Astrocyte (in vitro differentiated cells and primary cell): Measurements from ENCODE around the gene FHIT. TPM values are rescaled to one million over a fixed set of nuclear protein-coding genes. Genes with fewer than 3 reads are reported as not detected.

Experiments used
- DNase-seq: peaks from one replicate; pipeline ENCODE4 v3.0.0-alpha.2; 2010; ENCODE audit warnings: low read depth
- FAIRE-seq: peaks from 2 replicates; lab custom pipeline; 2011; peaks lifted over from hg19 to GRCh38; lab: Jason Lieb, UNC
- H2AFZ ChIP-seq: 2 replicates; pipeline ENCODE4 v1.6.0; 2012; ENCODE audit warnings: low read depth, low read length, inconsistent platforms
- H3K27ac ChIP-seq: 2 replicates; pipeline ENCODE4 v1.5.1; 2011; ENCODE audit warnings: low read depth, low read length, inconsistent platforms
- H3K27me3 ChIP-seq: 2 replicates; pipeline ENCODE4 v1.6.0; 2011; ENCODE audit warnings: low read length, inconsistent platforms; ENCODE audit not compliant: insufficient read depth
- H3K36me3 ChIP-seq: 2 replicates; pipeline ENCODE4 v1.5.1; 2011; ENCODE audit warnings: low read length, inconsistent platforms; ENCODE audit not compliant: insufficient read depth
- H3K4me1 ChIP-seq: 2 replicates; pipeline ENCODE4 v1.5.1; 2011; ENCODE audit warnings: low read length, inconsistent platforms; ENCODE audit not compliant: insufficient read depth
- H3K4me2 ChIP-seq: 2 replicates; pipeline ENCODE4 v1.6.0; 2012; ENCODE audit warnings: low read length, inconsistent platforms
- H3K4me3 ChIP-seq: 2 replicates; pipeline ENCODE4 v1.5.1; 2011; ENCODE audit warnings: low read depth, mild to moderate bottlenecking, low read length, inconsistent platforms; ENCODE audit not compliant: insufficient read depth
- H3K79me2 ChIP-seq: 2 replicates; pipeline ENCODE4 v1.6.0; 2012; ENCODE audit warnings: mild to moderate bottlenecking, low read length, inconsistent platforms; ENCODE audit not compliant: insufficient read depth
- H3K9ac ChIP-seq: 2 replicates; pipeline ENCODE4 v1.6.0; 2012; ENCODE audit warnings: mild to moderate bottlenecking, low read length, inconsistent platforms
- H3K9me3 ChIP-seq: 2 replicates; pipeline ENCODE4 v1.5.1; 2012; ENCODE audit warnings: low read depth, mild to moderate bottlenecking, low read length, inconsistent platforms; ENCODE audit not compliant: insufficient read depth
- H4K20me1 ChIP-seq: 2 replicates; pipeline ENCODE4 v1.6.0; 2012; ENCODE audit warnings: low read length, inconsistent platforms; ENCODE audit not compliant: insufficient read depth
- H3K27ac Mint-ChIP-seq: one replicate; pipeline ENCODE4 v1.8.0; 2021; ENCODE audit warnings: mild to moderate bottlenecking, mixed read lengths; ENCODE audit not compliant: unreplicated experiment
- H3K27me3 Mint-ChIP-seq: one replicate; pipeline ENCODE4 v1.8.0; 2021; ENCODE audit warnings: low read depth, mixed read lengths; ENCODE audit not compliant: unreplicated experiment
- H3K36me3 Mint-ChIP-seq: one replicate; pipeline ENCODE4 v1.8.0; 2021; ENCODE audit warnings: low read depth, mixed read lengths; ENCODE audit not compliant: unreplicated experiment
- H3K4me1 Mint-ChIP-seq: one replicate; pipeline ENCODE4 v1.8.0; 2021; ENCODE audit warnings: low read depth, mixed read lengths; ENCODE audit not compliant: unreplicated experiment
- H3K4me3 Mint-ChIP-seq: one replicate; pipeline ENCODE4 v1.8.0; 2021; ENCODE audit warnings: mild to moderate bottlenecking, moderate library complexity, mixed read lengths; ENCODE audit not compliant: unreplicated experiment
- H3K9me3 Mint-ChIP-seq: one replicate; pipeline ENCODE4 v1.8.0; 2021; ENCODE audit warnings: mild to moderate bottlenecking, mixed read lengths; ENCODE audit not compliant: unreplicated experiment
- CTCF ChIP-seq: IDR thresholded peaks from 2 replicates; pipeline ENCODE4 v1.5.1; 2011; ENCODE audit warnings: low read depth, mild to moderate bottlenecking, inconsistent platforms, low read length, moderate library complexity; ENCODE audit not compliant: insufficient read depth
- EZH2 ChIP-seq: IDR thresholded peaks from 2 replicates; pipeline ENCODE4 v1.6.1; 2012; ENCODE audit warnings: mild to moderate bottlenecking, low read length, inconsistent platforms; ENCODE audit not compliant: insufficient read depth
- total RNA-seq: library from RNA; stranded (reverse); gene quantifications from 2 replicates; pipeline ENCODE4 v1.2.1, GENCODE V29; 2021

FHIT gene
- total RNA-seq, 1 donor from 2014 or later = 6.7 TPM

GRCh38 chr3:60600848-60601247 lies 650.4 kb downstream of the FHIT start:
- Mint-ChIP-seq H3K4me3 (no peak overlapping the region), H3K4me1 (peaks cover 8% of the 10 kb centered on the region), H3K36me3 (no peaks in the 10 kb centered on the region), H3K27me3 (no peaks in the 10 kb centered on the region), H3K9me3 (peaks cover 3% of the 10 kb centered on the region), H3K27ac (no peak overlapping the region)
- FAIRE-seq = no peak
- Histone ChIP-seq H3K27me3 (no peaks in the 10 kb centered on the region), H2AFZ (no peak overlapping the region), H3K9me3 (no peaks in the 10 kb centered on the region), H3K27ac (no peak overlapping the region), H3K9ac (no peak overlapping the region), H3K4me2 (no peak overlapping the region), H3K4me1 (no peaks in the 10 kb centered on the region), H3K4me3 (no peak overlapping the region), H3K36me3 (no peaks in the 10 kb centered on the region), H4K20me1 (no peaks in the 10 kb centered on the region), H3K79me2 (no peaks in the 10 kb centered on the region)
- TF ChIP-seq CTCF (no peak), EZH2 (no peak)
- no peak for DNase-seq

GRCh38 chr3:60599586-60599985 lies 651.7 kb downstream of the FHIT start:
- Mint-ChIP-seq H3K4me3 (no peak overlapping the region), H3K27me3 (no peaks in the 10 kb centered on the region), H3K4me1 (peaks cover 8% of the 10 kb centered on the region), H3K9me3 (peaks cover 3% of the 10 kb centered on the region), H3K27ac (no peak overlapping the region), H3K36me3 (no peaks in the 10 kb centered on the region)
- TF ChIP-seq EZH2 (no peak), CTCF (no peak)
- H3K9me3 ChIP-seq = no peaks in the 10 kb centered on the region
- H3K36me3 ChIP-seq = no peaks in the 10 kb centered on the region
- no peak overlapping the region for H3K9ac ChIP-seq
- no peaks in the 10 kb centered on the region for H3K79me2 ChIP-seq
- H3K4me1 ChIP-seq = no peaks in the 10 kb centered on the region
- DNase-seq (no peak), FAIRE-seq (no peak)
- H3K27ac ChIP-seq = no peak overlapping the region
- H3K4me2 ChIP-seq = no peak overlapping the region
- H3K27me3 ChIP-seq = no peaks in the 10 kb centered on the region
- H3K4me3 ChIP-seq = no peak overlapping the region
- H2AFZ ChIP-seq = no peak overlapping the region
- no peaks in the 10 kb centered on the region for H4K20me1 ChIP-seq

- Histone ChIP-seq H3K27ac (no peak overlapping the region), H3K36me3 (no peaks in the 10 kb centered on the region), H2AFZ (no peak overlapping the region), H3K79me2 (no peaks in the 10 kb centered on the region), H3K4me3 (no peak overlapping the region), H3K4me2 (no peak overlapping the region), H3K9ac (no peak overlapping the region), H3K27me3 (no peaks in the 10 kb centered on the region), H3K9me3 (no peaks in the 10 kb centered on the region), H3K4me1 (no peaks in the 10 kb centered on the region), H4K20me1 (no peaks in the 10 kb centered on the region)
- Mint-ChIP-seq H3K27ac (no peak overlapping the region), H3K27me3 (no peaks in the 10 kb centered on the region), H3K9me3 (peaks cover 3% of the 10 kb centered on the region), H3K36me3 (no peaks in the 10 kb centered on the region), H3K4me3 (no peak overlapping the region), H3K4me1 (peaks cover 8% of the 10 kb centered on the region)
- DNase-seq = no peak
- peak; percentile 80 for FAIRE-seq
- no peak for TF ChIP-seq EZH2
- no peak for TF ChIP-seq CTCF
Measured at GRCh38 chr3:60598671-60599070, 652.6 kb downstream of the FHIT start.
